HG02852 (cell line): ENCODE results near the gene IL3RA.
"Not testable (repeated sequence)": the region's sequence is repeated elsewhere in the genome, so short reads cannot be mapped to it uniquely, and the experiment has no call there.

Experiments
- ATAC-seq: cut with Tn5 transposase; IDR thresholded peaks from one replicate; pipeline ENCODE4 v1.9.1; 2021; ENCODE audit warnings: mild to moderate bottlenecking, moderate library complexity; ENCODE audit not compliant: unreplicated experiment

Gene IL3RA

DNA sequence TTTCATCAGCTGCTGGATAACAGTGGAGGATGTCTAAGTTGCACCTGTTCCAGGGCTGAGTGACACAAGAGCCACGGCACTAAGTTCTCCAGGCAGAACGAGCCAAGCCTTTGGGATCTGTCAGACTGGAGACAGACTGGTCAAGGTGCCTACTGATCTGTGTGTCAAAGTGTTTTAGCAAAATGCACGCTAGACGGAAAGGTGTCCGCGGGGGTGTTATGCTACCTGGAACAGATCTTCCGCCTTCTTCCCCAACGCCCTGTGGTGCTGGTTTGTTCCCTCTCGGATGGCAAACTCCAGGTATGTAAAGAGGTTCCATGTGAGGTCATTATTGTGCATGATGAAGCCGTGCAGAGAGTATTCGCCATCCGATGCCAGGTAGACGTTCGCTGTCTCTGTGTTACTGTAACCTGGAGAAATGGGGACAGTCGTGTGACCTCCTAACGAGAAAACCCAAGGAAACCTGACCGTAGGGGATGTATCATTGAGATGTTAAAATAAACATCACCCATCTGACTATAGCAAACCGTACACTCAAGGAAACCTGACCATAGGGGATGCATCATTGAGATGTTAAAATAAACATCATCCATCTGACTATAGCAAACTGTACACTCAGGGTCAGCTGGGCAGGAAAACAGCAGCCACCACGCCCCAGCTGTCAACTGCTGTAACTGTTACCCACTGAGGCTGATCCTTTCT is 85.0 kb downstream of the IL3RA start:
- no peak for ATAC-seq

DNA sequence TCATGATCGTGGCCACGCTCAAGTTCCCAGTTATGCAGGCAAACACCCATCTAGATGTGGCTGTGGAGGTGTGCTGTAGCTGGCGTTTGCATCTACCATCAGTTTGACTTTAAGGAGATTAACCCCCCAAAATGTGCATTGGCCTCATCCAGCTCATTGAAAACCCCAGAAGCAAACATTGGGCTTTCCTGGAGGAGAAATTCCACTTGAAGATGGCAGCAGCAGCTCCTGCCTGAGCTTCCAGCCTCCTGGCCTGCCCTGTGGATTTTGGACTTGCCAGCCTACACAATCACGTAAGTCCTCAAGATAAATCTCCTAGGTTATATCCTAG is 85.5 kb downstream of the IL3RA start:
- ATAC-seq, result no peak

DNA sequence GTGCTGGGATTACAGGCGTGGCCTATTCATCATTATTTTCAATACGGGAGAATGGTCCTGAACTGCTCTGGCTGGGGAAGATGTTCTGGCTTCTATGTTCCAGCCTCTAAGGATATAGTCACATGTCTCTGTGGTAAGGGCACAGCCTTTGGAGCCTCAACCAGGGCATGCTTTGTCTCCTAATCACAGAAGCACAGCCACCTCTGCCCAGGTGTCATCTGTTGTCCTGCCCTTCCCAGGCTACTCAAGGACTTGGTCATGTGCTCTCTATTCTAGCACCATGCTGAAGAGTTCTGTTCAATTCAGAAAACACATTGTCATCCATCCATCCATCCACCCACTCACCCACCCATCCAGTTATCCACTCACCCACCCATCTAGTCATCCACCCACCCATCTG is 86.6 kb downstream of the IL3RA start:
- ATAC-seq, result no peak

DNA sequence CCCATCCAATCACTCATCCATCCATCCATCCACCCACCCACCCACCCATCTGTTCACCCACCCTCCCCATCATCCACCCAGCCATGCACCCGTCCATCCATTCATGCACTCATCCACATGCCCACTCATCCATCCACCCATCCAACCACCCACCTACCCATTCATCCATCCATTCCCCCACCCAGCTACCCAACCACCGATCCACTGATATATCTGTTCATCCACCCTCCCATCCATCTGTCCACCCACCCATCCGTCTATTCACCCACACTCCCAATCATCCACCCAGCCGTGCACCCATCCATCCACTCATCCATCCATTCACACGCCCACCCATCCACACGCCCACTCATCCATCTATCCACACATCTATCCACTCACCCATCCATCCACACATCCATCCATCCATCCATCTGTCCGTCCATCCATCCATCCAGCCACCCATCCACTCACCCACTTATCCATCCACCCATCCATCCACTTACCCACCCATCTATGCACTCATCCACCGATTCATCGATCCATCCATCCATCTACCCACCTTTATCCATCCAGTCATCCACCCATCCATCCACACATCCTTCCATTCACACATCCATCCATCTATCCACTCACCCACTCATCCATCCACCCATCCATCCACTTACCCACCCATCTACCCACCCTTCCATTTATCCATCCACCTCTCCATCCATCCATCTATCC is 87.7 kb downstream of the IL3RA start:
- no peak for ATAC-seq

DNA sequence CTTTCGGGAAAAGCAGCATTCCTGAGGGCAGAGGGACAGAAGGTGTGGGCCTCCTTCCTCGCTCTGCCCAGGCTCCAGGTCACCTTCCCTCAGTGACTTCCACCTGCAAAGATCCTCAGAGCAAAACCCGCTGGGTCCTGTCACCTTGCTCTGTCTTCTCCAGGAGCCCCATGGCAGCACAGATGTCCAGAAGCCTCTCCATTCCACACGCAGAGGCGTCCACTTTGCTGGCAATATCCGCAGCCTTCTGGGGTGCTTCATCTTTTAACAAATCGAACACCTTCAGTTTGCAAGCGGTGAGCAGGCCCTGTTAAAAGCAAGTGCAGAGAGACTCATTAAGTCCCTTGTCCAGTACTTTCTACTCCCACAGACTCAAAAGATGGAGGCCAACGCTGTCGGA is 88.8 kb downstream of the IL3RA start:
- ATAC-seq, result no peak

DNA sequence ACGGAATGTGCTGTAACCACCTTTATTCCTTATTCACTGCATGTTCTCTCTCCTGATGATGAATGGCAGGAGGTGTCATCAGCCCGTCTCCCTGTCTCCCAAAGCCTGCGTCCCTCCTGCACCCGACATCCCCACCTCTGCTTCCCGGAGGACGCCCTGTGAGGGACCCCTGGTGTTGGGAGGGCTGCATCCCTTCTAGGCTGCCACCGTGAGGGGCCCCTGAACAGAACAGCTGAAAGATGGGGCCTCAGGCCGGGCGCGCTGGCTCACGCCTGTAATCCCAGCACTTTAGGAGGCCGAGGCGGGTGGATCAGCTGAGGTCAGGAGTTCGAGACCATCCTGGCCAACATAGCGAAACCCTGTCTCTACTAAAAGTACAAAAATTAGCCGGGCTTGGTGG is 89.7 kb downstream of the IL3RA start:
- ATAC-seq, result not testable (repeated sequence)

DNA sequence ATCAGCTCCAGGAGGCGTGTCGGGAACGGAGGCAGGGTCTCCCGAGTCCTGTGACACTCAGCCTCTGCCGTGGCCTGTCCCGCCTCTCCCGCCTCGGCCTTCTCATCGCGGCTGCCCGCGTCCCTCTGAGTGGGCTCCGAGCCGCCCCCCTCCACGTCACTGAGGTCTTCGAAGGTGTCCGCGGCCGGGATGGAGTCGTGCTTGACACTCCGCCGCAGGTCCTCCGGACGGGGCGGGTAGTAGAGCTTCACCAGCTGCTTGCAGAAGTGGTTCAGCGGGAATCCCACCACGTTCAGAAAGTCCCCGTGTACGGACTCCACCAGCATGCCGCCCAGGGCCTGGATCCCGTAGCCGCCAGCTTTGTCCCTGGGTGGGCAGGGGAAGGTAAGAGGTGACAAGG is 91.2 kb downstream of the IL3RA start:
- ATAC-seq, result no peak

DNA sequence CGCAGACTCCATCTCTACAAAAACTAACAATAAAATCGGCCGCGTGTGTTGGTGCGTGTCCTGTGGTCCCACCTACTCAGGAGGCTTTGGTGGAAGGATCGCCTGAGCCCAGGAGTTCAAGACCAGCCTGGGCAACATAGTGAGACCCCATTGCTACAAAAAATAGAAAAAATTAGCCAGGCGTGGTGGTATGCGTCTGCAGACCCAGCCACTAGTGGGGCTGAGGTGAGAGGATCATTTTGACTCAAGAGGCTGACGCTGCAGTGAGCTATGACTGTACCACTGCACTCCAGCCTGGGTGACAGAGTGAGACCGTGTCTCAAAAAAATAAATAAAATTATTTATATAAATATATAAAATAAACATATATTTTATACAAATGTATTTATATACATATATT is 93.9 kb downstream of the IL3RA start:
- no peak for ATAC-seq
